A673 (cell line): ENCODE results near the gene UBXN2A. TPM values are rescaled to one million over a fixed set of nuclear protein-coding genes. Genes with fewer than 3 reads are reported as not detected.

ENCODE experiments used
- Bru-seq: library from RNA; stranded (reverse); fragments of 400-500 nt; gene quantifications from one replicate; lab custom pipeline; 2021; lab: Mats Ljungman, UMichigan
- BruChase-seq, 2 experiments: library from RNA; stranded (reverse); fragments of 400-500 nt; gene quantifications; one replicate each; lab custom pipeline; 2021; lab: Mats Ljungman, UMichigan
- BruUV-seq: library from RNA; stranded (reverse); fragments of 400-500 nt; replicated peaks from 2 replicates; lab custom pipeline; 2021; lab: Mats Ljungman, UMichigan
- CTCF ChIA-PET: fragments of 300-600 bp; sonication (Branson Sonifier 250); formaldehyde crosslinking; loops from one replicate; lab custom pipeline; 2022; ENCODE audit warnings: antibody characterized with exemption; lab: Charles Lee
- POLR2A ChIA-PET: fragments of 300-600 bp; sonication (Branson Sonifier 250); formaldehyde crosslinking; loops from one replicate; lab custom pipeline; 2022; ENCODE audit warnings: antibody characterized with exemption; ENCODE audit not compliant: low non-redundant PET; lab: Charles Lee
- DNase-seq: peaks from one replicate; pipeline ENCODE4 v3.0.0-alpha.2; 2015; ENCODE audit warnings: low spot score
- H3K27ac ChIP-seq: fragments of 200-600 bp; sonication (generic); 2 replicates; pipeline ENCODE4 v1.5.1; 2016; ENCODE audit warnings: mixed run types, low read depth, mild to moderate bottlenecking, mixed read lengths, antibody characterized with exemption, low read length; ENCODE audit not compliant: poor library complexity, severe bottlenecking
- H3K27me3 ChIP-seq: fragments of 200-600 bp; sonication (generic); replicated peaks from 2 replicates; pipeline ENCODE4 v1.6.1; 2017; ENCODE audit warnings: mixed run types, low read depth, mild to moderate bottlenecking, mixed read lengths, antibody characterized with exemption, low read length; ENCODE audit not compliant: insufficient read depth, poor library complexity
- H3K36me3 ChIP-seq: fragments of 200-600 bp; sonication (generic); 2 replicates; pipeline ENCODE4 v1.6.1; 2016; ENCODE audit warnings: mixed run types, mild to moderate bottlenecking, mixed read lengths, antibody characterized with exemption, low read length; ENCODE audit not compliant: insufficient read depth, poor library complexity, severe bottlenecking
- H3K4me1 ChIP-seq: fragments of 200-600 bp; sonication (generic); 2 replicates; pipeline ENCODE4 v1.6.1; 2017; ENCODE audit warnings: mixed run types, mild to moderate bottlenecking, mixed read lengths, antibody characterized with exemption, low read length; ENCODE audit not compliant: insufficient read depth, poor library complexity, severe bottlenecking
- H3K4me3 ChIP-seq: fragments of 200-600 bp; sonication (generic); 2 replicates; pipeline ENCODE4 v1.5.1; 2016; ENCODE audit warnings: low read depth, mixed run types, mild to moderate bottlenecking, mixed read lengths, low read length; ENCODE audit not compliant: poor library complexity, severe bottlenecking
- H3K9me3 ChIP-seq: fragments of 200-600 bp; sonication (generic); 2 replicates; pipeline ENCODE4 v1.6.1; 2016; ENCODE audit warnings: mixed run types, low read depth, mild to moderate bottlenecking, mixed read lengths, antibody characterized with exemption, low read length; ENCODE audit not compliant: poor library complexity, severe bottlenecking
- EZH2 ChIP-seq: fragments of 200-600 bp; sonication (generic); IDR thresholded peaks from 2 replicates; pipeline ENCODE4 v1.6.1; 2017; ENCODE audit warnings: borderline replicate concordance, low read depth, mild to moderate bottlenecking, mixed read lengths, antibody characterized with exemption, low read length; ENCODE audit not compliant: poor library complexity, severe bottlenecking
- intact Hi-C: fragments of 100-400 bp; cut with micrococcal nuclease; formaldehyde crosslinking; loops from one replicate; pipeline ENCODE4 v1.10.0; 2022; ENCODE audit not compliant: unreplicated experiment
- long read RNA-seq: library from polyadenylated mRNA; stranded (forward); transcript quantifications from one replicate; pipeline ENCODE4 v2.0.0, GENCODE V29; 2022
- total RNA-seq: library from RNA; stranded (reverse); gene quantifications from 2 replicates; pipeline ENCODE4 v1.2.3, GENCODE V29; 2021
- TF ChIP-seq, protein P1 (sequence below): fragments of 300-800, 200-600 bp; sonication (generic); conservative IDR thresholded peaks from 2 replicates; pipeline ENCODE4 v1.5.1; 2017; ENCODE audit warnings: low read depth, mild to moderate bottlenecking, antibody characterized with exemption, low read length, moderate library complexity, mixed read lengths

UBXN2A gene, protein sequence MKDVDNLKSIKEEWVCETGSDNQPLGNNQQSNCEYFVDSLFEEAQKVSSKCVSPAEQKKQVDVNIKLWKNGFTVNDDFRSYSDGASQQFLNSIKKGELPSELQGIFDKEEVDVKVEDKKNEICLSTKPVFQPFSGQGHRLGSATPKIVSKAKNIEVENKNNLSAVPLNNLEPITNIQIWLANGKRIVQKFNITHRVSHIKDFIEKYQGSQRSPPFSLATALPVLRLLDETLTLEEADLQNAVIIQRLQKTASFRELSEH
- total RNA-seq (18.3 and 18.6 TPM in 2 replicates), Bru-seq, nascent RNA (percentile 67 among the genes with signal in this experiment), BruChase-seq, experiment 1, labeled RNA remaining after a 2-hour chase (percentile 68 among the genes with signal in this experiment), BruChase-seq, experiment 2, labeled RNA remaining after a 6-hour chase (percentile 74 among the genes with signal in this experiment)
- long read RNA-seq, full-length matches to known transcripts = 37 of 53 reads
- long read RNA-seq, partial matches to known transcripts = 1 of 53 reads
- long read RNA-seq, other reads (novel, unspliced or antisense) = 15 of 53 reads

DNA sequence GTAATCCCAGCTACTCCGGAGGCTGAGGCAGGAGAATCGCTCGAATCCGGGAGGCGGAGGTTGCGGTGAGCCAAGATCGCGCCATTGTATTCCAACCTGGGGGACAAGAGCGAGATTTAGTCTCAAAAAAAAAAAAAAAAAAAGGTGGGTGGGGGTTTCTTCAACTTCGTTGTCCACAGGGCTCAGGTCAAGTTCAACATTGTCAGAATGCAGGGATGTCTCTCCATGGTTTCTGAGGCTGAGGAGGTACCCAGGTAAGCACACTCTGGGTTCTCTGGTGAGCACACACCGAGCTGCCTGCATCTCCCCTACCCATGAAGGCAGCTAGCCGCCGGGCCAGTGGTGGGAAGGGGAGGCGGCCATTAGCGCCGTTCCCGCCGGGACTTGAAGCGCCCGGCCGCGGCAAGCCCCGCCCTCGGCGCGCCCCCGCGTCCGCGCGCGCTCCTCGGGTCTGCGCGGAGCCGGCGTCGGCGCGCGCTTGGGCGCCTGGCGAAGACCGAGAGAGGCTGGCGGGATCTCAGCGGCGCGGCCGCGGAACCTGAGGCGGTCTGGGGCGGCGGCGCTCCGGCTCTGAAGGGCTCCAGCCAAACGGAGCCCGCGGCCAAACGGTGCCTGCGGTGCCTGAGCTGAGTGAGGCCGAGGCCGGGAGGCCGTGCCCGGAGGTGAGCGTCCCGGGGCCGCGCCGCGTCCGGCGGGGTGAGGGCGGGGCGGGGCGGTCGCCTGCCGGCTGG, at the start of gene UBXN2A:
UBXN2A (plus strand) TSS at position 477 of the 731 bp plus-strand sequence. CDS start 17,852 bp downstream, outside the sequence.
- H3K4me3 ChIP-seq = peak within 1 kb of the TSS; percentile 92
- H3K27me3 ChIP-seq = no peaks in the 10 kb centered on the region
- H3K27ac ChIP-seq = peak within 1 kb of the TSS; percentile 88
- CTCF ChIA-PET = no interaction called here
- no TSS peak for BruUV-seq
- peak; percentile 94 for DNase-seq
- TF ChIP-seq, protein P1, sequence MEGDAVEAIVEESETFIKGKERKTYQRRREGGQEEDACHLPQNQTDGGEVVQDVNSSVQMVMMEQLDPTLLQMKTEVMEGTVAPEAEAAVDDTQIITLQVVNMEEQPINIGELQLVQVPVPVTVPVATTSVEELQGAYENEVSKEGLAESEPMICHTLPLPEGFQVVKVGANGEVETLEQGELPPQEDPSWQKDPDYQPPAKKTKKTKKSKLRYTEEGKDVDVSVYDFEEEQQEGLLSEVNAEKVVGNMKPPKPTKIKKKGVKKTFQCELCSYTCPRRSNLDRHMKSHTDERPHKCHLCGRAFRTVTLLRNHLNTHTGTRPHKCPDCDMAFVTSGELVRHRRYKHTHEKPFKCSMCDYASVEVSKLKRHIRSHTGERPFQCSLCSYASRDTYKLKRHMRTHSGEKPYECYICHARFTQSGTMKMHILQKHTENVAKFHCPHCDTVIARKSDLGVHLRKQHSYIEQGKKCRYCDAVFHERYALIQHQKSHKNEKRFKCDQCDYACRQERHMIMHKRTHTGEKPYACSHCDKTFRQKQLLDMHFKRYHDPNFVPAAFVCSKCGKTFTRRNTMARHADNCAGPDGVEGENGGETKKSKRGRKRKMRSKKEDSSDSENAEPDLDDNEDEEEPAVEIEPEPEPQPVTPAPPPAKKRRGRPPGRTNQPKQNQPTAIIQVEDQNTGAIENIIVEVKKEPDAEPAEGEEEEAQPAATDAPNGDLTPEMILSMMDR = no peak
- no peak for TF ChIP-seq EZH2
- H3K4me1 ChIP-seq = peaks cover 9% of the 10 kb centered on the region
- no peaks in the 10 kb centered on the region for H3K36me3 ChIP-seq
- H3K9me3 ChIP-seq = no peaks in the 10 kb centered on the region
- POLR2A ChIA-PET = interaction anchor here (0.6 kb wide), 1 partner anchor 13 kb away, joined by 3 read pairs; the partner anchor contains the start of gene ATAD2B
- intact Hi-C loops = no loop called here

DNA sequence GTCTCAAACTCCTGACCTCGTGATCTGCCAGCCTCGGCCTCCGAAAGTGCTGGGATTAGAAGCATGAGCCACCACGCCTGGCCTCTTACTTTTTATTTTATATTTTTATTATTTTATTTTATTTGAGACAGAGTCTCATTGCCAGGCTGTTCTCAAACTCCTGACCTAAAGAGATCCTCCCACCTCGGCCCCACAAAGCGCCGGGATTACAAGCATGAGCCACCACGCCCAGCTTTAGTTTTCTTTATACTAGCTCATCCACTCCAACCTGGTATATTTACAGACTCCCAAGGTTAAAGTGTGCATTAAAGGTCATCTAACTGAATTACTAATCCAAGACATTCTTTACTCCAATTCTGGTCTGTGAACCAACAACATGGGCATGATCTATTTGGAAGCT, 40.1 kb upstream of the UBXN2A start:
- intact Hi-C loops = no loop called here
- ChIA-PET POLR2A (no interaction called here), CTCF (no interaction called here)
- Histone ChIP-seq H3K27ac (no peak overlapping the region), H3K4me1 (peaks cover 24% of the 10 kb centered on the region), H3K9me3 (peaks cover 3% of the 10 kb centered on the region), H3K36me3 (no peaks in the 10 kb centered on the region), H3K4me3 (no peak overlapping the region), H3K27me3 (no peaks in the 10 kb centered on the region)
- no TSS peak for BruUV-seq
- no peak for TF ChIP-seq EZH2
- TF ChIP-seq, protein P1 = no peak
- no peak for DNase-seq

DNA sequence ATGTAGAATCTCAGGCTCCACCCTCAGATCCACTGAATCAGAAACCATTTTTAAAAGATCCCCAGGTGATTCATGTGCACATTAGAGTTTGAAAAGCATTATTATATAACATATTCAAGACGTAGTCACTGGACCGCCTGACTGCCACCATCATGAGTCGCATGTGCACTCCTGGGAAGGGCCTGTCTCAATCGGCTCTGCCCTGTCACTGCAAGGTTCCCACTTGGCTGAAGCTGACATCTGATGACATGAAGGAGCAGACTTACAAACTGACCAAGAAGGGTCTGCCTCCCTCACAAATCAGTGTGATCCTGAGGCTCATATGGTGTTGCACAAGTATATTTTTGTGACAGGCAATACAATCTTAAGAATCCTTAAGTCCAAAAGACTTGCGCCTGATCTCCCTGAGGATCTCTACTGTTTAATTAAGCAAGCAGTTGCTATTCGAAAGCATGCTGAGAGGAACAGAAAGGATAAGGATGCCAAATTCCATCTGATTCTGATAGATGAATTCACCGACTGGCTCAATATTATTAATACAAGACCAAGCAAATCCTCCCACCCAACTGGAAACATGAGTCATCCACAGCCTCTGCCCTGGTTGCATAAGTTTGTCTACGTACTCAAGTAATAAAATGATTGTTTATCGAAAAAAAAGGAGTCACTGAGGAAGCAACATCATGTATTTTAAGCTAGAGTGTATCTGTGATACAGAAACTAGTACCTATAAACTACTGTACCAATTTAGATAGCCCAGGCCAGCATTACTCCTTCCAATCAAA, 39.5 kb upstream of the UBXN2A start:
- Histone ChIP-seq H3K4me1 (peaks cover 24% of the 10 kb centered on the region), H3K27ac (peak overlapping the region; percentile 31), H3K36me3 (no peaks in the 10 kb centered on the region), H3K9me3 (peaks cover 3% of the 10 kb centered on the region), H3K27me3 (no peaks in the 10 kb centered on the region), H3K4me3 (no peak overlapping the region)
- POLR2A ChIA-PET = interaction anchor here (0.7 kb wide), 1 partner anchor 1326 kb away, joined by 20 read pairs; no protein-coding TSS in a partner anchor
- intact Hi-C loops = no loop called here
- no peak for TF ChIP-seq EZH2
- TF ChIP-seq, protein P1 = no peak
- DNase-seq = peak; percentile 58
- CTCF ChIA-PET = interaction anchor here (0.6 kb wide), 1 partner anchor 1328 kb away, joined by 4 read pairs; no protein-coding TSS in a partner anchor
- BruUV-seq = no TSS peak
